Suprapubic skin (tissue), 4 donors: ENCODE results near the gene SLC16A4. TPM values are rescaled to one million over a fixed set of nuclear protein-coding genes. Genes with fewer than 3 reads are reported as not detected.
A peak's percentile ranks its signal among the peaks of the same experiment; 100 is the strongest.

Source experiments
- DNase-seq, 2 donors: peaks; one replicate each; pipeline ENCODE4 v3.0.0-alpha.2; 2019; ENCODE audit warnings: low spot score in 2 of 2
- H3K27ac ChIP-seq: fragments of 200-600 bp; sonication (generic); one replicate; pipeline ENCODE4 v1.5.1; 2019
- H3K27me3 ChIP-seq: fragments of 200-600 bp; sonication (generic); one replicate; pipeline ENCODE4 v1.5.1; 2019
- H3K36me3 ChIP-seq: fragments of 200-600 bp; sonication (generic); one replicate; pipeline ENCODE4 v1.5.1; 2019
- H3K4me1 ChIP-seq: fragments of 200-600 bp; sonication (generic); one replicate; pipeline ENCODE4 v1.5.1; 2019
- H3K4me3 ChIP-seq: fragments of 200-600 bp; sonication (generic); one replicate; pipeline ENCODE4 v1.5.1; 2019; ENCODE audit warnings: mild to moderate bottlenecking
- H3K9me3 ChIP-seq: fragments of 200-600 bp; sonication (generic); one replicate; pipeline ENCODE4 v1.5.1; 2019
- EP300 ChIP-seq: sonication (generic); formaldehyde crosslinking; IDR thresholded peaks from one replicate; pipeline ENCODE4 v1.6.1; 2017; ENCODE audit warnings: antibody characterized with exemption
- POLR2A ChIP-seq, 2 donors: fragments of 450-650 bp; IDR thresholded peaks; one replicate each; pipeline ENCODE4 v1.6.1; 2017; ENCODE audit warnings: antibody characterized with exemption in 2 of 2, mild to moderate bottlenecking in 2 of 2, moderate library complexity in 2 of 2
- POLR2AphosphoS5 ChIP-seq, 3 donors: sonication (generic); formaldehyde crosslinking; IDR thresholded peaks; one replicate each; pipeline ENCODE4 v1.6.1; 2017; ENCODE audit warnings: antibody characterized with exemption in 3 of 3
- WGBS: methylation state at CpG from one replicate; pipeline ENCODE4 v1.1.5; 2018; 5-methylcytosine and 5-hydroxymethylcytosine counted together
- total RNA-seq, 4 donors: library from RNA; depleted of rRNA; stranded (reverse); fragments of >200 nt; gene quantifications; one replicate each; pipeline ENCODE4 v1.1.0, GENCODE V29; 2016
- TF ChIP-seq, protein P1 (sequence below), 2 donors: fragments of 200-600 bp in 1 of 2; fragments of 450-650 bp in 1 of 2; sonication (generic) in 1 of 2; IDR thresholded peaks; one replicate each; pipeline ENCODE4 v1.5.1; 2016 to 2019; ENCODE audit warnings: antibody characterized with exemption in 2 of 2, mild to moderate bottlenecking in 1 of 2, moderate library complexity in 1 of 2

Gene SLC16A4
- total RNA-seq, 4 donors from 2014 or later: 0.52 to 2.1 (median 1.9) TPM

DNA sequence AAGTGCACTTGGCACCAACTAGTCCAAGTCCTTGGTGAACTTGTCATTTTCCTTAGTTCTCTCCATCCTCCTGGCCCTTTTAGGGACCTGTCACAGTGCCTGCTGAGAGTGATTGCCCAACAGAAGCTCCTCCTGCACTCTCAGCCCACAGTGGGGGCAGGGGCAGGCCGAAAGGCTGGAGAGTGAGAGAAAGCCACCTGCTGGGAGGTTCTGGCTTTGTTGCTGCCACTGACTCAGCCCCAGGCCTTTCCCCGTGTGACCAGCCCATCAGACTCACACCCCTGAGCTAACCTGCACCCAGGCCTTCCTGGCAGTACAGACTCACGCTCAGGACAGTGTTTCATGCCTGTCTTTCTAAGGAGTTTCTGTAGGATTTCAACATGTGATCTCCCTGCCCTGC is 43.0 kb upstream of the SLC16A4 start:
- 67% methylated on average over 1 of the region's 3 CpGs for WGBS
- no peak for TF ChIP-seq EP300
- TF ChIP-seq POLR2A (IDR thresholded peaks at IDR 0.05): no peak
- TF ChIP-seq, protein P1, sequence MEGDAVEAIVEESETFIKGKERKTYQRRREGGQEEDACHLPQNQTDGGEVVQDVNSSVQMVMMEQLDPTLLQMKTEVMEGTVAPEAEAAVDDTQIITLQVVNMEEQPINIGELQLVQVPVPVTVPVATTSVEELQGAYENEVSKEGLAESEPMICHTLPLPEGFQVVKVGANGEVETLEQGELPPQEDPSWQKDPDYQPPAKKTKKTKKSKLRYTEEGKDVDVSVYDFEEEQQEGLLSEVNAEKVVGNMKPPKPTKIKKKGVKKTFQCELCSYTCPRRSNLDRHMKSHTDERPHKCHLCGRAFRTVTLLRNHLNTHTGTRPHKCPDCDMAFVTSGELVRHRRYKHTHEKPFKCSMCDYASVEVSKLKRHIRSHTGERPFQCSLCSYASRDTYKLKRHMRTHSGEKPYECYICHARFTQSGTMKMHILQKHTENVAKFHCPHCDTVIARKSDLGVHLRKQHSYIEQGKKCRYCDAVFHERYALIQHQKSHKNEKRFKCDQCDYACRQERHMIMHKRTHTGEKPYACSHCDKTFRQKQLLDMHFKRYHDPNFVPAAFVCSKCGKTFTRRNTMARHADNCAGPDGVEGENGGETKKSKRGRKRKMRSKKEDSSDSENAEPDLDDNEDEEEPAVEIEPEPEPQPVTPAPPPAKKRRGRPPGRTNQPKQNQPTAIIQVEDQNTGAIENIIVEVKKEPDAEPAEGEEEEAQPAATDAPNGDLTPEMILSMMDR (IDR thresholded peaks at IDR 0.05): no peak
- no peak for TF ChIP-seq POLR2AphosphoS5 (IDR thresholded peaks at IDR 0.05)
- H3K27ac ChIP-seq: no peak overlapping the region

DNA sequence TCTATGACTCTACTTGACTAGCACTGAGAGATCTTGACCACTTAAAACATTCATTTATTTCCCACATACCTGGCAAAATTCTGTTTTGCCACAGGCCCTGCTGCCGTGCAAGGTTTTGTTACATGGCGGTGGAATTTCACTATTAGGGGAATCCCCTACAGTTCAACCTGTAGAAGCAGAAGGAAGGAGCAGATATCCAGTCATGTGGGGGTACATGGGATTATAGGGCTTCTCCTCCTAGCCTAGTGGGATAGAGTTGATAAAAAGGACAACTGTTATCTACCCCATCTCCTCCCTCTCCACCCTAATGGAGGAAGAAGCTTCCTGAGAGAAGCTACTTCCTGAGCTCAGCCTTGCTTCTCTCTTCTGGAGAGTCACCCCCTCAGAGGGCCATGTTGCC is 42.4 kb upstream of the SLC16A4 start:
- H3K36me3 ChIP-seq: no peaks in the 10 kb centered on the region
- no peaks in the 10 kb centered on the region for H3K9me3 ChIP-seq
- DNase-seq: no peak
- TF ChIP-seq, protein P1 (IDR thresholded peaks at IDR 0.05): no peak
- TF ChIP-seq POLR2A (IDR thresholded peaks at IDR 0.05) (no peak), EP300 (no peak), POLR2AphosphoS5 (IDR thresholded peaks at IDR 0.05) (no peak)
- H3K27ac ChIP-seq: no peak overlapping the region
- H3K4me3 ChIP-seq: no peak overlapping the region
- H3K4me1 ChIP-seq: no peaks in the 10 kb centered on the region
- WGBS: 87% methylated on average over 2 of the region's 2 CpGs
- peaks cover 11% of the 10 kb centered on the region for H3K27me3 ChIP-seq

More for the DNA sequence above, 43.0 kb upstream of the SLC16A4 start:
- Histone ChIP-seq H3K4me1 (no peaks in the 10 kb centered on the region), H3K9me3 (no peaks in the 10 kb centered on the region), H3K27me3 (peaks cover 11% of the 10 kb centered on the region), H3K4me3 (no peak overlapping the region), H3K36me3 (no peaks in the 10 kb centered on the region)
- DNase-seq: peak in 1 of 2 donors; percentile 71

DNA sequence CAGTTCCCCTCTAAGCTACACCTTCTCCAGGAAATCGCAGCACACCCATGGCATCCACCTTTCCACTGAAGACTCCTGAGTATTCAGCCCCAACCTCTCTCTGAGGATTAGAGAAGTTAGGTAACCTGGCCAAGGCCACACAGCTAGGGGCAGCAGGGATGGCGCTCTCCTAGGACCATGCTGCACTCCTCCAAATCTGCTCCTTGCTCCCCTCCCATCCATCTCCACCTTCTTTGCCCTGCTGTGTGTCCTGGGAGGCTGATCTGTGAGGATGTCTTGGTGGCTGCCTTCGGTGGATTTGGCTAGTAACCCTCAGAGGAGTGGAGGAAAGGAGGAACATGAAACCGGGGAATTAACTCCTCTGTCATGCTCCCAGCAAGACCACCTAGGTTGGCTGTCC is 40.1 kb upstream of the SLC16A4 start:
- no peak overlapping the region for H3K27ac ChIP-seq
- no peak for TF ChIP-seq POLR2AphosphoS5 (IDR thresholded peaks at IDR 0.05)
- H3K36me3 ChIP-seq: no peaks in the 10 kb centered on the region
- peaks cover 4% of the 10 kb centered on the region for H3K4me1 ChIP-seq
- peaks cover 11% of the 10 kb centered on the region for H3K27me3 ChIP-seq
- H3K9me3 ChIP-seq: no peaks in the 10 kb centered on the region
- no peak for DNase-seq
- H3K4me3 ChIP-seq: no peak overlapping the region
- WGBS: 94% methylated on average over 3 of the region's 4 CpGs

DNA sequence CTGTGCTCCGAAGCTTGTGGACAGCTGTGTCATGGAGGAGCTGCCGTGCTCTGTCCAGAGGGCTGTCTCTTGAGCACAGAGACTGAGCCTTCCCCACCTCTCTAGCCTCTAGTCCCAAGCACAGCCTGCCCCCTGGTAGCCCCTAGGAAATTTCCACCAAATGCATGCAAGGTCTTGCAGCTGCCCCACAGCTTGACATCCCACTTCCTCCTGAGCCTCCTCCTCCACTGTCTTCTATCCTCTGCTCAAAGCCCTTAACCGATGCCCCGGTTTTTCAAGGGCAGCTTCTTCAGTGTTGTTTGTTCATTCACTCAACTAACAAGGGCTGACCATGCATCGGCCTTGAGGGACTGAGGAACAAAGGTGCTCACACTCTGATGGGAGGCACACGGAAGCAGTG is 39.5 kb upstream of the SLC16A4 start:
- TF ChIP-seq POLR2AphosphoS5 (IDR thresholded peaks at IDR 0.05) (no peak), EP300 (no peak), POLR2A (IDR thresholded peaks at IDR 0.05) (no peak)
- TF ChIP-seq, protein P1 (IDR thresholded peaks at IDR 0.05): no peak
- Histone ChIP-seq H3K27ac (no peak overlapping the region), H3K9me3 (no peaks in the 10 kb centered on the region), H3K4me3 (no peak overlapping the region), H3K27me3 (peaks cover 11% of the 10 kb centered on the region), H3K4me1 (peaks cover 4% of the 10 kb centered on the region), H3K36me3 (no peaks in the 10 kb centered on the region)
- 87% methylated on average over 6 of the region's 6 CpGs for WGBS
- no peak for DNase-seq

DNA sequence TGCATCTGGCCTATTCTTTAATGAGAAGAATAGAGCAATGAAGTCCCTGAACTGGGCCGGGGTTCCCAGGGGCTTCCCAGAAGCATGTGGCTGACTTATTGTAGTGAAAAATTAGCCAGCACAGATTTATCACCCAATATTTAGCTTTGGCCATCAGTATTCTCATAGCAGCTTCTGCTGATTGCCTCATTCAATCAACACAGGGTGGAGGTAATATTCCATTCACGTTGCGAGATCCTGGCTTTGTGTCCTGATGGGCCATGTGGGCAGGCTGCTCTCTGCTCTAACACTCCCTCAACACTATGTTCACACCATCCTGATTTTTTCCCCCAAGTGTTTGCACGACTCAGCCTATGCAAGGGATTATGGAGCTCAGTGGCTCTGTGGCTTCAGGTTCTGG is 38.1 kb upstream of the SLC16A4 start:
- Histone ChIP-seq H3K4me3 (no peak overlapping the region), H3K27me3 (peaks cover 11% of the 10 kb centered on the region), H3K4me1 (peaks cover 9% of the 10 kb centered on the region), H3K9me3 (no peaks in the 10 kb centered on the region), H3K27ac (no peak overlapping the region), H3K36me3 (no peaks in the 10 kb centered on the region)
- peak in 1 of 3 donors; percentile 59 for TF ChIP-seq POLR2AphosphoS5 (IDR thresholded peaks at IDR 0.05)
- TF ChIP-seq EP300: no peak
- TF ChIP-seq, protein P1 (IDR thresholded peaks at IDR 0.05): no peak
- TF ChIP-seq POLR2A (IDR thresholded peaks at IDR 0.05): no peak
- DNase-seq: no peak
- WGBS: 80% methylated on average over 3 of the region's 4 CpGs

DNA sequence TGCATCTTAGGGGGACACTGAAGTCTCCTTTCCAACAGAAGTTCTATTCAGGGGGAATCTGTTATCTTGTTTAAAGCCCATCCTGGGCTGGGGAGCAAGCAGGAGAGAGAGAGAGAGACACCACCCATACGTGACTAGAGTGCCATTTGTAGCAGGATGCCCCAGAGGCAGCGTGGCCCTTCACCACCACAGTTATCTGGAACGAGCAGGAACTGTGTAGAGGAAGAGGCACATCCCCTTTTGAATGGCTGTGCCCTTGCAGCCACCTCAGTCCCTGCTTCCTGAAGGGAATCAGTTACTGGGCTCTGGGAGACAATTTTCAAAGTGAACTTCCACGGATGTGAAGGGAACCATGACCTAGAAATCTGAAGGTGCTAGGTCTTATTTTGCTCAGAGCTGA is 36.0 kb upstream of the SLC16A4 start:
- 82% methylated on average over 4 of the region's 4 CpGs for WGBS
- Histone ChIP-seq H3K27me3 (peaks cover 11% of the 10 kb centered on the region), H3K36me3 (no peaks in the 10 kb centered on the region), H3K9me3 (no peaks in the 10 kb centered on the region), H3K4me1 (peaks cover 10% of the 10 kb centered on the region), H3K4me3 (no peak overlapping the region), H3K27ac (no peak overlapping the region)
- TF ChIP-seq EP300 (no peak), POLR2AphosphoS5 (IDR thresholded peaks at IDR 0.05) (no peak), POLR2A (IDR thresholded peaks at IDR 0.05) (no peak)
- TF ChIP-seq, protein P1 (IDR thresholded peaks at IDR 0.05): no peak
- DNase-seq: no peak
